Keratinocyte (primary cell): ENCODE measurements around the gene NUDT1.

Experiments
- CTCF ChIP-seq, 3 experiments: IDR thresholded peaks in 1 of 3; conservative IDR thresholded peaks in 1 of 3; optimal IDR thresholded peaks in 1 of 3; 2 replicates in 2 of 3; 3 replicates in 1 of 3; pipeline versions ENCODE3 to v1.5.1; 2011; ENCODE audit warnings: low read length in 3 of 3, mild to moderate bottlenecking in 3 of 3, moderate library complexity in 2 of 3, control low read depth in 1 of 3, inconsistent platforms in 1 of 3; ENCODE audit not compliant: insufficient read depth in 2 of 3; ENCODE audit errors: extremely low read depth in 1 of 3
- EZH2 ChIP-seq: IDR thresholded peaks from one replicate; pipeline ENCODE4 v1.6.1; 2012; ENCODE audit warnings: inconsistent platforms, mild to moderate bottlenecking, low read length, moderate library complexity

DNA sequence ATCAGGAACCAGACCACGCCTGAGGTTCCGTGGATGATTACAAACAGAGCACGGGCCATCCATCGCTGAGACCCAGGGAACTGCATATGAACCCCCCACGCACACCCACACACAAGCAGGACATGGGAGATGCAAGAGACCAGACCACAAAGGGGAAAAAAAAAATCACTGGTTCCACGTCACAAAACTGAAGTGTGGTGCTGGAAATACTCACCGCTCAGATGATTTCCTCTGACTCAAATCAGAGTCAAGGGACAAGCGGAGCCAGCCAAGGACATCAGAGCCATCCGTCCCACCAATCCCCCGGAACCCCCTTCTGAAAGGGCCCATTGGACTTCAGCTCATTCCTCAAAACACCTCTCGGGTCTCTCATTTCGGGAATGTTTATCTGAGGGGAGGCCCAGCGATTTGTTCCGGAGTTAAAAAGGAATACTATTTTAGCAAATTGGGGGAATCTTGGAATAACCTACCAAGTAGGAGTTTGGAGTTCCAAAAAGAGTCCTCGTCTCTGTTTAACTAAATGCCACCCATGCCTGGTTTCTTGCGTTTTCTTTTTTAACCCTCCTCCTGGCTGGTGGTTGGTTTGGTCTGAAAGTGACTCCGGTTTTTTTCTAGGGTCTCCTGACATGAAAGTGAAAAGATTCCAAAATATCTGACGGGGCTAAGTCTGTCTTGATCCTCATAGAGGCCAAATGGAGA, 57.3 kb downstream of the NUDT1 start:
- TF ChIP-seq CTCF (optimal IDR thresholded peaks at IDR 0.05 in 1 of 3, IDR thresholded peaks at IDR 0.05 in 1 of 3, conservative IDR thresholded peaks at IDR 0.05 in 1 of 3; ENCODE audit: extremely low read depth in 1 of 3, insufficient read depth in 2 of 3, low read length in 3 of 3) (no peak), EZH2 (no peak)
